NCI-H446 treated with DMSO at 0.1 percent for 48 hours (cell line): Measurements from ENCODE around the gene ADD1.

Experiments
- DNase-seq: peaks from one replicate; lab custom pipeline; 2025; lab: John Stamatoyannopoulos, UW

Gene ADD1

DNA sequence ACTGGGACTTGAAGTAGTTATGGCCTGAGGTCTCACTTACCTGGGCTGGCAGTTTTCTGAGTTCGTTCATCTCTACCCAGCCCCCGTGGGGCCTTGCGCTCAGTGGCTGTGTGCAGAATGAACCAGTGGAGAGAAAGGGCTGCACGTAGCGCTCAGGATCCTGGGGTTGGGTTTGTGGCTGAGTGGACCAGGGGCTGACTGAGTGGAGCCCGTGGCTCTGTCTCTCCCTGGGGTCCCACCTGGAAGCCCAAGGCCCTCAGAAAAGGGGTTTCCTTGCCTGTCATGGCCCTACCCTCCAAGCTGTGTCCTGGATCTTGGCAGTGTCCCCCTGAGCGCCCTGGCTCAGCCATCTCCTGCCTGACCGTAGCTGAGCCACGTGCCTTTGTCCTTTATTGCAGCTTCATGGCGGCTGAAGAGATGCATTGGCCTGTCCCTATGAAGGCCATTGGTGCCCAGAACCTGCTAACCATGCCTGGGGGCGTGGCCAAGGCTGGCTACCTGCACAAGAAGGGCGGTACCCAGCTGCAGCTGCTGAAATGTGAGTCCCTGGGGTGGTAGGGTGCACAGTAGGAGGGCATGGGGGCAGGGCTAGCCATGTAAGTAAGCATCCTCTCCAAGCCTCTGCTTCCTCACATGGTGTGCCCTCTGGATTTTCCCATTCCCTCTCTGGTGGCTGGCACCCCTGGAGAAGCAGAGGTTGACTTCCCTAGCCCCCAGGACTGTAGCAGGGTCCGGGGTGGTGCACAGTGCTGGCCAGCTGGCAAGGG, 23.2 kb upstream of the ADD1 start:
- no peak for DNase-seq

DNA sequence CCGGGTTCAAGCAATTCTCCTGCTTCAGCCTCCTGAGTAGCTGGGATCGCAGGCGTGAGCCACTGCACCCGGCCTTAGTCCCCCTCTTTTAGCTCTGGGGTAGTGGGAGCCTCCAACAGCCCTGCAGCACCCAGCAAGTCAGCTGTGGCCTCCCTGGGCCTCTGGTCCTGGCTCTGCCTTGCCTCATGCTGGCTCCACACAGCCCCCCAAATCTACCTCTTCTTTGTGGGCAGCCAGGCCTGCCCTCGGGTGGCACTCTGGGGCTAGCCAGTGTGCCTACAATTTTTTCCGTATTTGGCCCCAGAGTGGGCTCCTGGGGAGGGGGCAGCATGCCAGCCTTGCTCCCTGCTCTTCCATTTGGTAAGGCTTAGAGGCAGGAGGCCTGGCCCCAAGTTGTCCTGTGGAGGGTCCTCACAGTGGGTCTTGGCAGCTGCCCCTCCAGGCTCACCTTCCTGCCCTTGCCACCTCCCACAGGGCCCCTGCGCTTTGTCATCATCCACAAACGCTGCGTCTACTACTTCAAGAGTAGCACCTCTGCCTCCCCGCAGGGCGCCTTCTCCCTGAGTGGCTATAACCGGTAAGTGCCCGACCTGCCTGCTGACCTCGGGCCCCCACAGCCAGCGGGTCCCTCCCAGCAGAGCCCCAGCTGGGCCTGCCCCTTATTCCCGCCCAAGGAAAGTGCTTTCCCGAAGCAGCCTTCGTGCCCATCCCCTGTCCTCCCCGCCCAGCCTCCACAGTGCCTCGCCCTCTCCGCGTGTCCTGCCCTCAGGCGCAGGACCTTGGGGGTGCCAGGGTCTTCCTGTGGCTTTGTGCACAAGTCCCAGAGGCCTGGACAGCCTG, 21.0 kb upstream of the ADD1 start:
- DNase-seq = no peak

DNA sequence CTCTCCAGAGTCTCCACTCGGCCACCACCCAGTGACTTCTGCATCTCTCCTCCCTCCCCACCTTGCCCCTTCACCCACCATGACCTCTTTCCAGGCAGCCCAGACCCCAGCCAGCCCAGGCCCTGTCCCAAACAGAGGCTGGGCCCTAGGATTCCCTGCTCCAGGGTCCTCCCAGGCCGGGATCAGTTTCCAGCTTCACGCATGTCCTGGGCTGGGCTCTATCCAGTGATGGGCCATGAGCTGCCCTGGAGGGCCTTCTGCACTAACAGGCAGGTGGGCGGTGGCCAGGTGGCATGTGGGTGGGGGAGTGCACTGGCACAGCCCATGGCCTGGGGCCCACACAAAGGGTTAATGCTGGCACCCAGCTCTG, 20.4 kb upstream of the ADD1 start:
- DNase-seq = no peak

DNA sequence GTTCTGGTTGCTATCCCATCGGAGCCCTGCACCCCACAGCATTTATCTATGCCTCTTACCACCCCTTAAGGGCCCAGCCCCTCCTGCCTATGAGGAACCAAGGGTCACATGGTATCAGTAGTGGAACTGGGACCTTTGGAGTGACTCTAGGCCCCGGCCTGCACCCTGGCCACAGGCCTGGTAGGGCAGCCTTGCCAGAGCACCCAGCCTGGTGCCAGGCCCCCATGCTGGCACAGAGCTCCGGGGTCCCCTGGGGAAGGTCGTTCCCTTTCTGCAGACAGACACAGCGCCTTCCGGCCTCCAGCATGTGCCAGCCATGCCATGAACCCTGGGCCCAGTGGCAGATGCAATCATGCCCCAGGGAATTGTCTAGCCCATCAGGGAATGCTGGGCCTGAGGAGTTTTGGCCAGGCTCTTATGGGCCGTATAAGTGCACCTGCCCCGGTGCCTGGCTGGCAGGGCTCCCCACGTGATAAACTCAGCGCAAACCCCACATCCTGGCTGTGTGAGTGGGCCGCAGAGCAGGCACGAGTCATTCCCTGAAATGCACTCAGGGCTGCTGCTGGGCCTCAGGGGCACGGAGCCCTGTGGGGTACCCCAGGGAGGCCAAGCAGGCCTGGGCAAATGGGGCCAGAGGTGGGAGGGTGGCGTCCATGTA, 19.8 kb upstream of the ADD1 start:
- DNase-seq = no peak

DNA sequence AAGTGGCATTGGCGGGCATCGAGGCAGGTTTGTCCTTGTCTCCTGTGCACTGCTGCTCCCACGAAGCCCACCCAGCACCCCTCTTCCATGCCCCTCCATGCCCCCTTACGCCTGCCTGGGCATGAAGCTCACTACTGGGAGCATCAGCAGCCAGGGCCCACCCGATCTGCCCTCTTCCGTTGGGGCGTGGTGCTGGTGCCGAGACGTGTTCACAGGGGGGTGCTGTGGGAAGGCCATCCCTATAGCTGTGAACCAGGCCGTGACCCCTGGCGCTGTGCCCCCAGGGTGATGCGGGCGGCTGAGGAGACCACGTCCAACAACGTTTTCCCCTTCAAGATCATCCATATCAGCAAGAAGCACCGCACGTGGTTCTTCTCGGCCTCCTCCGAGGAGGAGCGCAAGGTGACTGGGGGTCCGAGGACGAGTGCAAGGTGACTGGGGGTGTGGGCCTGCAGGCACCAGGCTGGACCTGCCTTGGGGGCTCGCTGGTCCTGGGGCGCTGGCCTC, 19.3 kb upstream of the ADD1 start:
- no peak for DNase-seq

DNA sequence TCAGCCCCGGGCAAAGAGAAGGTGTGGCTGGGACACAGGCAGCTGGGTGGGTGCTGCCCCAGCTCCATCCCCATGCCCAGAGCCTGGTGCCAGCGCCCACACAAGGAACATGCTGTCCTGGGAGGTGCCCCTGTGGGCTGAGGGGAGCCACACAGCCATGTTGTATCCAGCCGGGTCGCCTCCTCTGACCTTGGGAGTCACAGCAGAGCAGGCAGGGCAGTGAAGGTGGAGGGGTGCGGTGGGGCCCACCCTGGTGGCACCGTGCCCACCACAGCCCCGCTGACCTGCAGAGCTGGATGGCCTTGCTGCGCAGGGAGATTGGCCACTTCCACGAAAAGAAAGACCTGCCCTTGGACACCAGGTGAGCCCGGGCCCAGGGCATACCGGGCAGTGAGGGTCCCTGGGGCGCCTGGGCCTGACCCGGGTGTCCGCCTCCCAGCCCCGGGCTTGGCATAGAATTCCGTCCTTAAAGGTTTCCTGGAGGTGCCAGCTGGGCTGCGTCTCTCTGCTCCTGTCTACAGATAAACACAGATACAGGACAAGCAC, 18.7 kb upstream of the ADD1 start:
- no peak for DNase-seq

DNA sequence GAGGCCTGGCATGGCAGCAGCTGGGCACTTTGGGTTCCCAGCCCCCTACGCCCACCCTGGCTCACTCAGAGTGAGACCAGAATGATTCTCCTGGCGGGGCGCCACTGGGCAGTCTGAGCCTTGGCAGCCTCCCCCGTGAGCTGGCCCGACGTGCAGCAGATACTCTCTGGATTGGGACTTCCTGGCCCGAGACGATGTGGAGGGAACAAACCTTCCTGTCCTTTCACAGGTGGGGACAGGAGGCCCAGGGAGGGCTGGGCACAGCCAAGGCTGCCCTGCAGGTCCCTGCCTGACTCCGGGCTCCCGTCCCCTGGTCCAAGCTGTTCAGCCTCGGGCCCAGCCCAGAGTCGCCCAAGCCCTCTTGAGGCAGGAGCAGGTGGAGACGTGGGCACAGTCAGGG, 17.9 kb upstream of the ADD1 start:
- no peak for DNase-seq

DNA sequence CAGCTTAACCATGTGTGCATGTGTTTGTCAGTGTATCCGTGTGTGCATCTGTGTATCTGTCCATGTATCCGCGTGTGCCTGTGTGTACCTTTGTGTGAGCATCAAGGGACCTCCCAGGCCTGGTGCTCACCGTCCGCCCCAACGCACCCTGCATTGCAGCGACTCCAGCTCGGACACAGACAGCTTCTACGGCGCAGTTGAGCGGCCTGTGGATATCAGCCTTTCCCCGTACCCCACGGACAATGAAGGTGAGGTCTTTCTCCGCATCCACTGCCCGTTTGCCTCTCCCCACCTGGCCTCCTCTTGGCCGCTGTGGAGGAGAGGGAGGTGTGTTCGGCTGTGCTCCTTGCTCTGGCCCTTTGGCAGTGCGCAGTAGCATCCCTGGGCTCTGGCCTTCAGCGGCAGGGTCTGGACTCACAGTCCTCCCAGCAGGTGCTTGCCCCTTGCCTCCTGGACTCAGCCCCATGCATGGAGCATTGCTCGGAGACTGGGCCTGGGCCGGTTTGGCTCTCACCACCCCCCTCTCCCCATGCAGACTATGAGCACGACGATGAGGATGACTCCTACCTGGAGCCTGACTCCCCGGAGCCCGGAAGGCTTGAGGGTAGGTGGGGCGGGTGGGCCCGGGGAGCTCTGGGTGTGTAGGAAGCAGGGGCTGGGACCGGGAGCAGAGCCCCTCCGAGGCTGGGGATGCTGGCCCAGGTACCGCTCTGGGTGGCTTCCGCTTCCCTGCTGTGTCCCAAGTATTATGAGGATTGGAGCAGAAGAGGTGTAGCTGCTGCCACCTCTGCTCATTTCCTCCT, 16.4 kb upstream of the ADD1 start:
- no peak for DNase-seq

DNA sequence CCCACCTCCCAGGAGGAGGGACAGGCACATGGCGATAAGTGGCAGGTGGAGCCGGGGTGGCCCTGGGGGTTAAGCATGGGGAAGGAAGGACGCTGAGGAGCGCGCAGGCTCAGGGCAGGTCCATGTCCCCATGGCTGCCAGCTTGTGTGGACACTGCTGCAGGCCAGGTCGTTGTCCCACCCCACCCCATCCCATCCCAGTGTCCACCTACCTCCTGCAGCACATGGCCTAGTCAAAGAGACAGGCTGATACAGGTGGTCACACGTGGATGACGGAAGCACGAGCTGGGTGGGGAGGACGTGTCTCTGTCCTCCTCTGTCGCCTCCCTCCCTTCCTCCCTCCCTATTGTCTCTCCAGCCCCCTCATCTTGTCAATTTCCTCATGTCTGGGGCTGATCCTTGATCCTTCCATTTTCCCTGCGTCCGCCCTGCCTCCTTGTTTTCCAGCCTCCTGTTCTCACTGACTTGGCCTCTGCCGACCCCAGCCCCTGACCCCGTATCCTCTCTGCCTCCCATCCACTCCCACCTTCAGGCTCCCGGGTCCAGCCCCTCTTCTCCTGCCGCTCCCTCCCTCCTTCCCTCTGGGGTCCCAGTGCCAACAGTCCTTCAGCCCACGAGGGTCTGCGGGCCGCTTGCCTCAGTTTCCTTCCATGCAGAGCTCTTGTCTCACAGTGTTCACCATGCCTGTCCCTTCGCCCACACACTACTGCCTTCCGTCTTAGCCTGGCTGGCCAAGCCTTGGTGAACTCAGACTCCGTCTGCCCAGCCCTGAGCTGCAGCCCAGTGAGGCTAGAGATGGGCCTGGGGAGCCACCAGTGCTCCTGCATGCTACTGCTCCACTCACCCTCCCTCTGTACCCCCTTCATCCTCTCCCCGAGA, 15.5 kb upstream of the ADD1 start:
- DNase-seq = no peak

DNA sequence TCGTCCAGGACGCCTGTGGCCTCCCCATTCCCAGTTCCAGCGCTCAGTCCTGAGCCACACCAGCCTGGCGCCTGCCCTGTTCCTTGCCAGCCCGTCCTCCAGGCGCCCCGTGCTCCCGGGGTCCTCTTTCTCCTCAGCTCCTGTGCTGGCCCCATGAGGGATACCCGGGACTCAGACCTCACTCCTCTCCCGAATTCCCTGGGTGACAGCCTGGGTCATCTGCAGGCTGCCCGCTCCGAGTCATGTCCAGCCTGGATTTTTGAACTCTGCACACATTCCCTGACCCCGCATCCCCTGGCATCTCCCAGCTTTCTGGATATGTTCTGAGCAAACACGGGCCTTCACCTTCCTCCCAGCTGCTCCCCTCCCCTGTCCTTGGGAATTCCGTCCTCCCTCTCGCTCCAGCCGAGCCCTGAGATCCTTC, 14.9 kb upstream of the ADD1 start:
- DNase-seq = no peak

DNA sequence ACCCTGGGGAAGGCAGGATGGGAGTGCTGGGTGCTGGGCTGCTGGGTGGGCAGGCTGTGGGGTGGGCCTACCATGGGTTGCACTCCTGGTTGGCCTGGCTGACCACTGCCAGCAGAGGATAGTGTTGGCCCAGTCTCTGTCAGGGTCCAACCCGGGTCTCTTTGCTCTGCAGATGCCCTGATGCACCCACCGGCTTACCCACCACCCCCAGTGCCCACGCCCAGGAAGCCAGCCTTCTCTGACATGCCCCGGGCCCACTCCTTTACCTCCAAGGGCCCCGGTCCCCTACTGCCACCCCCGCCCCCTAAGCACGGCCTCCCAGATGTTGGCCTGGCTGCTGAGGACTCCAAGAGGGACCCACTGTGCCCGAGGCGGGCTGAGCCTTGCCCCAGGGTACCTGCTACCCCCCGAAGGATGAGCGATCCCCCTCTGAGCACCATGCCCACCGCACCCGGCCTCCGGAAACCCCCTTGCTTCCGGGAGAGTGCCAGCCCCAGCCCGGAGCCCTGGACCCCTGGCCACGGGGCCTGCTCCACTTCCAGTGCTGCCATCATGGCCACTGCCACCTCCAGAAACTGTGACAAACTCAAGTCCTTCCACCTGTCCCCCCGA, 14.2 kb upstream of the ADD1 start:
- DNase-seq = no peak

DNA sequence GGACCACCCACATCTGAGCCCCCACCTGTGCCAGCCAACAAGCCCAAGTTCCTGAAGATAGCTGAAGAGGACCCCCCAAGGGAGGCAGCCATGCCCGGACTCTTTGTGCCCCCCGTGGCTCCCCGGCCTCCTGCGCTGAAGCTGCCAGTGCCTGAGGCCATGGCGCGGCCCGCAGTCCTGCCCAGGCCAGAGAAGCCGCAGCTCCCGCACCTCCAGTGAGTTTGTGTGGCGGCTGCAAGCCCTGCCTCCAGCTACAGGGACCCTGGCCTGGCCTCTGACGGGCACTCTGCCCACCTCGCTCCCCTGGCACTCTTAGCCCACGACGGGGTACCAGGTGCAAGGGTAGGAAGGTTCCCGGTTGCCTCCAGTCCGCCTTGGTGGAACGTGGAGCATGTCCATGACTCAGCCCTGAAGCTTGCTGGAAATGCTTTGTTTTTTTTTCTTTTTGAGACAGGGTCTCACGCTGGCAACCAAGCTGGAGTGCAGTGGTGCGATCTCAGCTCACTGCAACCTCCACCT, 13.7 kb upstream of the ADD1 start:
- no peak for DNase-seq

DNA sequence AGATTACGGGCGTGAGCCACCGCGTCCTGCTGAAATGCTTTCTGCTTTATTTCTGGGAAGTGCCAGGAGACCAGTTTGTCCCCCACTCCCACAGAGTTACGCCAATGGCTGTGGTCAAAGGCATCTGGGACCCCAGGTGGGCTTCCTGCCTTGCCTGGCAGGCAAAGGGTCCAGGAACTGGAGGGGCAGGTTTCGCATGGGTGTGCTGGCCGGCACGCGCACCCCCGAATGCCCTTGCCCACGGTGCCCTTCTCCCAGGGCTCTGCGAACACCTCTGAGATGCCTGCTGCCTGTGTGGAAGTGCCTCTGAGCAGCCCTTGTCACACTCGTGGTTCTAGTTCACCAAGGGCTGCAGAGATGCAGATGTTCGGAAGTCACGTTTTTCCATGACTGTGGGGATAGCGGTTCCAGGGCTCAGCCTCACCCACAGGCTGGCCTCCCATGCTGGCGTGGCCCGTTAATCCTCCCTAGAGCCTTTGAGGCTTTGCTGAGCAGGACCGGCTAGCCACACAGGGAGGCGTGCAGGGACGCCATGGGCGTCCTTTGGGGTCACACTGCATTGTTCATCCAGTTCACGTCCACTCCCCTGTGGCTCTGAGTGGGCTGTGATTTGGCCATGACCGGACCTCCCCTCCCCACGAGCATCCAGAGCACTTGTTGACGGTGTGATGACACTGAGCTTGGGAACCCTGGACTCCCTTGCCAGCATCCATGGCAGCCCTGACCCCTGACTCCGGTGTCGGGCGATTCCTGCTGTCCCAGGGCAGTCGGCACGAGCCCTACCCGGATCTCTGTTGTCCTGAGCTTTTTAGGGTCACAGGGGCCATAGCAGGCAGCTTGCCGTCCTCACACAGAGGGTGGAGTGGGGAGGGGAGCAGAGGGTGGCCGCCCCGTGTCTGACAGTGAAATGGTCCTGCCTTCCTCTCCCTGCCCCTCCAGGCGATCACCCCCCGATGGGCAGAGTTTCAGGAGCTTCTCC, 12.7 kb upstream of the ADD1 start:
- no peak for DNase-seq

DNA sequence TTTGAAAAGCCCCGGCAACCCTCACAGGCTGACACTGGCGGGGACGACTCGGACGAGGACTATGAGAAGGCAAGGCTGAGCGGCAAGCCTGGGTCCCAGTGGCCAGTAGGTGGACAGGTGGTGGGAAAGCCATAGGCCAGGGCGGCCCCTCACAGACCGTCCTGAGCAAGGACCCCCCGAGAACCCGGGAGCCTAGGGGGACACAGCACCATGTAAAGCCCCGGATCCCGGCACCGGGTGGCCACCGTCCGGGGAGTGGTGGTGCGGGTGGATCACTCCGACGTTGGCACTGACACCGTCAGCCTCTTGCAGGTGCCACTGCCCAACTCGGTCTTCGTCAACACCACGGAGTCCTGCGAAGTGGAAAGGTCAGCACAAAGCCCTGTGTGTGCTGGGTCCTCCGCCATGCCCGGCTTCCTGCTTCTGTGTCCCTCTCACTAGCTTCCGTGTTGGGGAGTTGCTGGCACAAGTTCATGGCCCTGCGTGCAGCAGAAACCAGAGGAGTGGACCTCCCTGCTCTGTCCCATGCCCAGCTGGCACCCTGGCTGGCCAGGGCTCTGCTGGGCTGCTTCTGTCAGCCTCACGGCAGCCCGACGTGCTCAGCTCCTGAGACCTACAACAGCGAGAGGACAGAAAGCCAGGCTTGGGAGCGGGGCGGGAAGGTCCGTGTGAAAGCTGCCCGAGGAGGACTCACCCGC, 11.9 kb upstream of the ADD1 start:
- no peak for DNase-seq

DNA sequence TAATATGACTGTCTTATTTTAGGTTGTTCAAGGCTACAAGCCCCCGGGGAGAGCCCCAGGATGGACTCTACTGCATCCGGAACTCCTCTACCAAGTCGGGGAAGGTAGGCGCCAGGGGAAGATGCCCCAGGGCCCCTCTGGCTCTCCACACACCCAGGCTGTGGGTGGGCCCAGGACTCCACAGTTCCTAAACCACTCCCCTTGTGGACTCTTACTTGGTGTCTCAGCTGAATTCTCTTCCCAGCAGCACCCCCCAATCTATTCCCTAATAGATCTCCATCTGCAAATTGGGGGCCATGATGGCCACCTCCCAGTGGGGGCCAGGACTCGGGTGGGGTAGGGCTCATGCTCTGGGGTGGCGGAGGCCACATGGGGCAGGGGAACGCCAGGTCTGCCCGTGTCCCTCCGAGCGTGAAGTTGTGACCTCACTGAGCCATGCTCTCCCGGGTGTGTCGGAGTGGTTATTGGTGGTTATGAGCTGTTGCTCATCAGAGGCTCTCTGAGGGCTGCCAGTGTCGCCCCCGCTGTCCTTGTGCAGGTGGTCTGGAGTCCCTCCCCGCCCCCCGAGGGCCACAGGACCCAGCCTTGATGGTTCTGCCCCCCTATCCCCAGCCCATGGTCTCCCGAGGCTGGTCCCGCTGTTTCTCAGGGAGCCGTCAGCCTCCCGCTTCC, 11.2 kb upstream of the ADD1 start:
- no peak for DNase-seq

DNA sequence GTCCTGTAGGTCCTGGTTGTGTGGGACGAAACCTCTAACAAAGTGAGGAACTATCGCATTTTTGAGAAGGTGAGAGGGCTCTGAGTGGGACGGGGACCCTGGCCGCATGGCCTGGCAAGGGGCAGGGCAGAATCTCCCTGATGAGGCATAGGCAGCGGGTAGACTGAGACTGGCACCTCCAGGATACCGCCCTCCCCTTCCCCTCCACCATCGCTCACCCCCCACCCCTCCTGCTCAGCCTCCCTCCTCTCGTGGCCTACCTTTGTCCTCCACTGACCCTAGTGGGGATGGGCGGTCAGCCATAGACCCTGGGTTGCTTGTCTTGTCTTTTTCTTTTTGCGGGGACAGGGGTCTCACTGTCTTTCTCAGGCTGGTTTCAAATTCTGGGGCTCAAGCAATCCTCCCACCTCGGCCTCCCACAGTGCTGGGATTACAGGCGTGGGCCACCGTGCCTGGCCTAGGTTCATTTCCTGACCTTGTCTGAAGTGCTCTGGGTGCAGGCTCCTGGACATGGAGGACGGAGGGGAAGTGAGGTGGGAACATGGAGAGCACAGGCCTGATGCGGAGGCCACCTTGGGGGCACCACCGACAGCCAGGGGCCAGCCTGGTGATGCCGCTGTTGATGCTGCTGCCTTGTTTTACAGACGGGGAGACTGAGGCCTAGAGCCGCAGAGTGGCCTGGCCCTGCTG, 10.5 kb upstream of the ADD1 start:
- DNase-seq = no peak

DNA sequence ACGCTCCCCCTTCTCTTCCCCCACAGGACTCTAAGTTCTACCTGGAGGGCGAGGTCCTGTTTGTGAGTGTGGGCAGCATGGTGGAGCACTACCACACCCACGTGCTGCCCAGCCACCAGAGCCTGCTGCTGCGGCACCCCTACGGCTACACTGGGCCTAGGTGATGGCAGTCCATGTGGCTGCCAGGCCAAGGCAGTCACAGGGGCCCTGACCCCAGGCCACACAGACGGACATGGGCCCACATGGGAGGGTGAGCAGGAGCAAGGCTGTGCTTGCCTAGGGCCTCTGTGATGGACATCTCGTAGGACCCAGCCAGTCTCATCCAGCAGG, 10.0 kb upstream of the ADD1 start:
- no peak for DNase-seq
